ENCODE data around the gene MICOS13.

Gene MICOS13

DNA sequence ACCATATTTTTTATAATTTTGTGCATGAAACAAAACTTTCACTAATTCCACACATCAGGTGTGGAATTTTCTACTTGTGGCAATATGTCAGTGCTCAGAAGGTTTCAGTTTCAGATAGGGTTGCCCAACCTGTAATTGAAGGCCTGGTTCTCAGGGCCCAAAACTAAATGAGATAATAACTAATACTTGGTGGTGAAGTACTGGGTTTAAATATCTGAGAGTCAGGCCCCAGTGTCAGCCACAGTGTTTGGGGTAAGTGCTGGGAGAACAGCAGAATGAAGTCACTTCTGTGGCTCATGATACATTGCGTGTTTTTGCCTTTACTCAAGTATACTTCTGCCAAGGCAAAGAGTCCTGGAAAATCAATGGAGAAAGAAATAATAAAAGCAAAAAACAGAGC is 51.9 kb downstream of the MICOS13 start:
- peak; percentile 21 for DNase-seq (ENCODE audit: low read depth)

Measured in amniotic epithelial cell (primary cell).